Neural cell (in vitro differentiated cells): ENCODE results near the gene CDH1. TPM values are rescaled to one million over a fixed set of nuclear protein-coding genes. Genes with fewer than 3 reads are reported as not detected.

Source experiments
- H2AFZ ChIP-seq: fragments of 200-600, 300-800 bp; sonication (generic), shearing (Covaris generic); 2 replicates; pipeline ENCODE4 v1.6.0; 2014; ENCODE audit warnings: low read depth, mild to moderate bottlenecking, antibody characterized with exemption, low read length, moderate library complexity
- H3F3A ChIP-seq: fragments of 200-600 bp; shearing (Covaris generic); 2 replicates; pipeline ENCODE4 v1.6.1; 2016; ENCODE audit warnings: mild to moderate bottlenecking, moderate library complexity, mixed read lengths, antibody characterized with exemption, low read length; ENCODE audit not compliant: insufficient read depth, poor library complexity, severe bottlenecking
- H3K27ac ChIP-seq: fragments of 200-600, 300-800 bp; sonication (generic), shearing (Covaris generic); 2 replicates; pipeline ENCODE4 v1.5.1; 2014; ENCODE audit warnings: mild to moderate bottlenecking, low read length, moderate library complexity
- H3K27me3 ChIP-seq: fragments of 300-800, 200-600 bp; sonication (generic), shearing (Covaris generic); 2 replicates; pipeline ENCODE4 v1.6.0; 2014; ENCODE audit warnings: mild to moderate bottlenecking, low read depth, low read length, moderate library complexity; ENCODE audit not compliant: insufficient read depth
- H3K36me3 ChIP-seq: fragments of 300-800, 200-600 bp; sonication (generic), shearing (Covaris generic); 2 replicates; pipeline ENCODE4 v1.5.1; 2014; ENCODE audit warnings: mild to moderate bottlenecking, antibody characterized with exemption, low read length, moderate library complexity; ENCODE audit not compliant: insufficient read depth
- H3K4me2 ChIP-seq: fragments of 300-800, 200-600 bp; sonication (generic), shearing (Covaris generic); 2 replicates; pipeline ENCODE4 v1.6.0; 2014; ENCODE audit warnings: mild to moderate bottlenecking, low read length
- H3K4me3 ChIP-seq: fragments of 300-800, 200-600 bp; sonication (generic), shearing (Covaris generic); 2 replicates; pipeline ENCODE4 v1.5.1; 2014; ENCODE audit warnings: mild to moderate bottlenecking, low read length, moderate library complexity
- H3K79me2 ChIP-seq: fragments of 200-600 bp; shearing (Covaris generic); replicated peaks from 2 replicates; pipeline ENCODE4 v1.6.0; 2014; ENCODE audit warnings: mild to moderate bottlenecking, low read length, moderate library complexity; ENCODE audit not compliant: insufficient read depth
- H3K9ac ChIP-seq: fragments of 300-800, 200-600 bp; sonication (generic), shearing (Covaris generic); 2 replicates; pipeline ENCODE4 v1.6.1; 2016; ENCODE audit warnings: mild to moderate bottlenecking, low read length, mixed read lengths
- H3K9me2 ChIP-seq: fragments of 200-600 bp; shearing (Covaris generic); 2 replicates; pipeline ENCODE4 v1.6.1; 2016; ENCODE audit warnings: mild to moderate bottlenecking, low read length, mixed read lengths; ENCODE audit not compliant: insufficient read depth
- H3K9me3 ChIP-seq: fragments of 200-600, 300-800 bp; sonication (generic), shearing (Covaris generic); 2 replicates; pipeline ENCODE4 v1.6.1; 2016; ENCODE audit warnings: mild to moderate bottlenecking, mixed run types, low read length, moderate library complexity, mixed read lengths
- H4K20me1 ChIP-seq: fragments of 200-600 bp; shearing (Covaris generic); 2 replicates; pipeline ENCODE4 v1.6.1; 2016; ENCODE audit warnings: mild to moderate bottlenecking, mixed run types; ENCODE audit not compliant: insufficient read depth
- CTCF ChIP-seq: fragments of 450-650 bp; IDR thresholded peaks from 2 replicates; pipeline ENCODE4 v1.5.1; 2014; ENCODE audit warnings: antibody characterized with exemption, mild to moderate bottlenecking, moderate library complexity; ENCODE audit not compliant: poor library complexity, severe bottlenecking
- EP300 ChIP-seq: fragments of 450-650 bp; conservative IDR thresholded peaks from 2 replicates; pipeline ENCODE4 v1.6.1; 2014; ENCODE audit warnings: antibody characterized with exemption, mild to moderate bottlenecking, moderate library complexity; ENCODE audit not compliant: poor library complexity, severe bottlenecking
- EZH2 ChIP-seq: fragments of 200-600, 300-800 bp; shearing (Covaris generic), sonication (generic); IDR thresholded peaks from 2 replicates; pipeline ENCODE4 v1.6.1; 2014; ENCODE audit warnings: antibody characterized with exemption, low read length, borderline replicate concordance, mild to moderate bottlenecking; ENCODE audit not compliant: insufficient read depth, poor library complexity, severe bottlenecking
- MXI1 ChIP-seq: fragments of 450-650 bp; conservative IDR thresholded peaks from 2 replicates; pipeline ENCODE4 v1.6.1; 2014; ENCODE audit warnings: antibody characterized with exemption, mild to moderate bottlenecking; ENCODE audit not compliant: poor library complexity, severe bottlenecking
- POLR2AphosphoS5 ChIP-seq: IDR thresholded peaks from 2 replicates; pipeline ENCODE4 v1.6.1; 2012
- RAD21 ChIP-seq: fragments of 450-650 bp; conservative IDR thresholded peaks from 2 replicates; pipeline ENCODE4 v1.6.1; 2014; ENCODE audit warnings: antibody characterized with exemption, mild to moderate bottlenecking, moderate library complexity
- REST ChIP-seq: IDR thresholded peaks from 2 replicates; pipeline ENCODE4 v1.6.1; 2012; ENCODE audit warnings: borderline replicate concordance
- SMC3 ChIP-seq: fragments of 450-650 bp; conservative IDR thresholded peaks from 2 replicates; pipeline ENCODE4 v1.6.1; 2014; ENCODE audit warnings: antibody characterized with exemption, mild to moderate bottlenecking, moderate library complexity; ENCODE audit not compliant: poor library complexity
- TAF1 ChIP-seq: IDR thresholded peaks from 2 replicates; pipeline ENCODE4 v1.6.1; 2012; ENCODE audit warnings: low read depth
- polyA plus RNA-seq: library from polyadenylated mRNA; depleted of rRNA; stranded (reverse); fragments of >200 nt; gene quantifications from 2 replicates; pipeline ENCODE4 v1.2.3, GENCODE V29; 2014

The CDH1 gene
- polyA plus RNA-seq, 1 donor from 2014 or later, result 1.2 TPM

GRCh38 chr16:68700120-68700519, 37.0 kb upstream of the CDH1 start:
- no peaks in the 10 kb centered on the region for H3F3A ChIP-seq
- H3K9ac ChIP-seq, result no peak overlapping the region
- H2AFZ ChIP-seq, result no peak overlapping the region

GRCh38 chr16:68700831-68701230, 36.3 kb upstream of the CDH1 start:
- H3F3A ChIP-seq, result no peaks in the 10 kb centered on the region
- no peak overlapping the region for H2AFZ ChIP-seq
- no peak overlapping the region for H3K27ac ChIP-seq
- TF ChIP-seq EZH2 (no peak), MXI1 (no peak), TAF1 (no peak), CTCF (no peak), REST (no peak), RAD21 (no peak)

More at GRCh38 chr16:68700120-68700519, 37.0 kb upstream of the CDH1 start:
- Histone ChIP-seq H3K9me2 (no peaks in the 10 kb centered on the region), H4K20me1 (no peaks in the 10 kb centered on the region), H3K27ac (no peak overlapping the region), H3K36me3 (no peaks in the 10 kb centered on the region), H3K79me2 (no peaks in the 10 kb centered on the region), H3K9me3 (no peaks in the 10 kb centered on the region), H3K4me2 (no peak overlapping the region), H3K4me3 (no peak overlapping the region), H3K27me3 (no peaks in the 10 kb centered on the region)
- TF ChIP-seq POLR2AphosphoS5 (no peak), REST (no peak), TAF1 (no peak), RAD21 (no peak), CTCF (no peak), SMC3 (no peak), EP300 (no peak), MXI1 (no peak), EZH2 (no peak)

More at GRCh38 chr16:68700831-68701230, 36.3 kb upstream of the CDH1 start:
- no peaks in the 10 kb centered on the region for H3K27me3 ChIP-seq
- no peaks in the 10 kb centered on the region for H3K79me2 ChIP-seq
- no peaks in the 10 kb centered on the region for H3K36me3 ChIP-seq
- H3K9me3 ChIP-seq, result no peaks in the 10 kb centered on the region
- no peak overlapping the region for H3K4me2 ChIP-seq
- no peaks in the 10 kb centered on the region for H4K20me1 ChIP-seq
- no peak overlapping the region for H3K4me3 ChIP-seq
- no peak overlapping the region for H3K9ac ChIP-seq
- no peaks in the 10 kb centered on the region for H3K9me2 ChIP-seq
